H1 (cell line): ENCODE data around the gene ATG9B. TPM values are rescaled to one million over a fixed set of nuclear protein-coding genes. Genes with fewer than 3 reads are reported as not detected.

Source experiments
- CTCF ChIA-PET: fragments of 300-600 bp; sonication (Branson Sonifier 250); formaldehyde crosslinking; loops from one replicate; lab custom pipeline; 2021; ENCODE audit not compliant: partially characterized antibody; lab: Charles Lee
- POLR2A ChIA-PET: fragments of 300-600 bp; sonication (Branson Sonifier 250); formaldehyde crosslinking; loops from one replicate; lab custom pipeline; 2021; ENCODE audit warnings: inconsistent platforms; ENCODE audit not compliant: partially characterized antibody; lab: Charles Lee
- DNase-seq, 2 experiments: peaks; one replicate each; pipeline versions ENCODE4 v3.0.0 to v3.0.0-alpha.2; 2010 to 2022; ENCODE audit warnings: low spot score in 2 of 2, low read depth in 1 of 2, mixed read lengths in 1 of 2
- FAIRE-seq: peaks from 2 replicates; lab custom pipeline; 2011; peaks lifted over from hg19 to GRCh38; lab: Jason Lieb, UNC
- H2AFZ ChIP-seq: 2 replicates; pipeline ENCODE4 v1.8.1; 2012; ENCODE audit warnings: low read length, inconsistent platforms
- H2AK5ac ChIP-seq: 2 replicates; pipeline ENCODE4 v1.6.1; 2013; ENCODE audit warnings: low read depth, low read length
- H2BK120ac ChIP-seq: replicated peaks from 2 replicates; pipeline ENCODE3; 2013; ENCODE audit warnings: low read depth, low read length, inconsistent platforms
- H2BK12ac ChIP-seq: 2 replicates; pipeline ENCODE4 v1.6.1; 2013; ENCODE audit warnings: low read depth, low read length
- H2BK15ac ChIP-seq: 2 replicates; pipeline ENCODE4 v1.6.1; 2013; ENCODE audit warnings: low read length
- H2BK20ac ChIP-seq: 2 replicates; pipeline ENCODE4 v1.6.1; 2013; ENCODE audit warnings: low read length
- H2BK5ac ChIP-seq: 2 replicates; pipeline ENCODE4 v1.6.1; 2013; ENCODE audit warnings: low read depth, low read length
- H3K14ac ChIP-seq: 2 replicates; pipeline ENCODE4 v1.6.1; 2013; ENCODE audit warnings: inconsistent platforms; ENCODE audit not compliant: insufficient read length
- H3K18ac ChIP-seq: 2 replicates; pipeline ENCODE4 v1.6.1; 2013; ENCODE audit warnings: low read length; ENCODE audit errors: extremely low read depth
- H3K23ac ChIP-seq: 2 replicates; pipeline ENCODE4 v1.6.1; 2013; ENCODE audit warnings: inconsistent platforms; ENCODE audit not compliant: insufficient read length
- H3K23me2 ChIP-seq: 2 replicates; pipeline ENCODE4 v1.6.1; 2013; ENCODE audit warnings: low read depth, low read length
- H3K27ac ChIP-seq: 2 replicates; pipeline ENCODE4 v1.6.1; 2011; ENCODE audit warnings: low read depth, low read length, inconsistent platforms
- H3K27me3 ChIP-seq, 4 experiments: replicated peaks in 1 of 4; 1 replicate in 1 of 4; 2 replicates in 3 of 4; pipeline versions ENCODE4 v1.6.1 to v1.8.1; 2011 to 2013; ENCODE audit warnings: low read length in 3 of 4, mild to moderate bottlenecking in 3 of 4, inconsistent platforms in 2 of 4, mixed read lengths in 2 of 4, moderate library complexity in 1 of 4; ENCODE audit not compliant: control insufficient read depth in 3 of 4, insufficient read depth in 3 of 4; ENCODE audit errors: extremely low read depth in 1 of 4
- H3K36me3 ChIP-seq, 4 experiments: 2 replicates each; pipeline versions ENCODE4 v1.6.1 to v1.8.1; 2011 to 2013; ENCODE audit warnings: mild to moderate bottlenecking in 4 of 4, low read length in 3 of 4, moderate library complexity in 2 of 4, control low read depth in 1 of 4, inconsistent platforms in 1 of 4; ENCODE audit not compliant: insufficient read depth in 4 of 4, control insufficient read depth in 2 of 4
- H3K4ac ChIP-seq: replicated peaks from 2 replicates; pipeline ENCODE3; 2013; ENCODE audit warnings: low read length, low read depth, mixed read lengths, inconsistent platforms; ENCODE audit not compliant: insufficient read length
- H3K4me1 ChIP-seq, 4 experiments: replicated peaks in 1 of 4; 1 replicate in 1 of 4; 2 replicates in 3 of 4; pipeline versions ENCODE4 v1.6.1 to v1.8.1; 2011 to 2013; ENCODE audit warnings: low read length in 3 of 4, inconsistent platforms in 2 of 4, mixed read lengths in 1 of 4; ENCODE audit not compliant: insufficient read depth in 4 of 4, control insufficient read depth in 3 of 4
- H3K4me2 ChIP-seq, 2 experiments: 2 replicates each; pipeline versions ENCODE4 v1.6.1 to v1.8.1; 2011 to 2013; ENCODE audit warnings: low read depth in 2 of 2, low read length in 2 of 2, control low read depth in 1 of 2, inconsistent platforms in 1 of 2, mild to moderate bottlenecking in 1 of 2; ENCODE audit not compliant: insufficient read depth in 1 of 2
- H3K4me3 ChIP-seq, 4 experiments: fragments of 200-600, 300-600 bp in 1 of 4; sonication (generic), shearing (Covaris generic), sonication (Bioruptor Twin) in 1 of 4; 2 replicates each; pipeline versions ENCODE4 v1.5.1 to v1.8.1; 2011 to 2016; ENCODE audit warnings: low read length in 4 of 4, low read depth in 3 of 4, control low read depth in 2 of 4, inconsistent platforms in 2 of 4, mild to moderate bottlenecking in 2 of 4, mixed read lengths in 1 of 4, moderate library complexity in 1 of 4; ENCODE audit not compliant: insufficient read depth in 2 of 4; ENCODE audit errors: extremely low read depth in 1 of 4
- H3K56ac ChIP-seq: replicated peaks from 2 replicates; pipeline ENCODE3; 2013; ENCODE audit warnings: low read depth, mild to moderate bottlenecking, mixed read lengths, low read length, inconsistent platforms; ENCODE audit not compliant: insufficient read length
- H3K79me1 ChIP-seq: 2 replicates; pipeline ENCODE4 v1.6.1; 2013; ENCODE audit warnings: low read depth, low read length, control low read depth
- H3K79me2 ChIP-seq, 2 experiments: 2 replicates each; pipeline versions ENCODE4 v1.6.1 to v1.8.1; 2012 to 2013; ENCODE audit warnings: low read length in 2 of 2, mild to moderate bottlenecking in 2 of 2, inconsistent platforms in 1 of 2; ENCODE audit not compliant: insufficient read depth in 2 of 2, control insufficient read depth in 1 of 2
- H3K9ac ChIP-seq, 4 experiments: replicated peaks in 1 of 4; 1 replicate in 1 of 4; 2 replicates in 3 of 4; pipeline versions ENCODE4 v1.6.1 to v1.8.1; 2011 to 2013; ENCODE audit warnings: low read depth in 3 of 4, low read length in 3 of 4, control low read depth in 2 of 4, mild to moderate bottlenecking in 2 of 4, moderate library complexity in 2 of 4, inconsistent platforms in 1 of 4; ENCODE audit errors: extremely low read depth in 1 of 4
- H3K9me3 ChIP-seq, 2 experiments: 2 replicates each; pipeline versions ENCODE4 v1.6.1 to v1.8.1; 2012 to 2013; ENCODE audit warnings: mild to moderate bottlenecking in 2 of 2, moderate library complexity in 2 of 2, control low read depth in 1 of 2, inconsistent platforms in 1 of 2, low read depth in 1 of 2, low read length in 1 of 2, mixed read lengths in 1 of 2; ENCODE audit not compliant: insufficient read depth in 2 of 2
- H4K20me1 ChIP-seq, 2 experiments: replicated peaks in 1 of 2; 2 replicates each; pipeline versions ENCODE3 to v1.8.1; 2011 to 2013; ENCODE audit warnings: inconsistent platforms in 2 of 2, low read length in 2 of 2, mild to moderate bottlenecking in 1 of 2; ENCODE audit not compliant: insufficient read depth in 2 of 2, control insufficient read depth in 1 of 2
- H4K5ac ChIP-seq: 2 replicates; pipeline ENCODE4 v1.6.1; 2013; ENCODE audit warnings: low read length, low read depth, mixed read lengths, inconsistent platforms; ENCODE audit not compliant: insufficient read length
- H4K8ac ChIP-seq: 2 replicates; pipeline ENCODE4 v1.8.0; 2013; ENCODE audit warnings: mild to moderate bottlenecking, moderate library complexity, low read length, inconsistent platforms; ENCODE audit not compliant: insufficient read depth; ENCODE audit errors: extremely low read depth
- H4K91ac ChIP-seq: replicated peaks from 2 replicates; pipeline ENCODE3; 2013; ENCODE audit warnings: low read length, mixed read lengths, inconsistent platforms; ENCODE audit not compliant: insufficient read length
- ASH2L ChIP-seq: fragments of 200-600, 300-600 bp; sonication (generic); IDR thresholded peaks from one replicate; pipeline ENCODE4 v1.7.1; 2017; ENCODE audit warnings: low read length
- EGR1 ChIP-seq: IDR thresholded peaks from 2 replicates; pipeline ENCODE4 v1.6.1; 2011; ENCODE audit warnings: low read depth, low read length, borderline replicate concordance
- FOSL1 ChIP-seq: IDR thresholded peaks from 2 replicates; pipeline ENCODE4 v1.6.1; 2011; ENCODE audit warnings: mild to moderate bottlenecking, low read depth, low read length, moderate library complexity; ENCODE audit not compliant: insufficient read depth
- KDM4A ChIP-seq: IDR thresholded peaks from one replicate; pipeline ENCODE4 v1.7.1; 2012; ENCODE audit warnings: low read depth, mild to moderate bottlenecking, moderate library complexity, low read length, inconsistent platforms; ENCODE audit not compliant: severe bottlenecking
- SIN3A ChIP-seq, 2 experiments: IDR thresholded peaks in 1 of 2; conservative IDR thresholded peaks in 1 of 2; 2 replicates each; pipeline ENCODE4 v1.6.1; 2011 to 2012; ENCODE audit warnings: low read length in 2 of 2, improper control_type of control experiment in 1 of 2, low read depth in 1 of 2, mild to moderate bottlenecking in 1 of 2
- TAF7 ChIP-seq: optimal IDR thresholded peaks from 2 replicates; pipeline ENCODE3; 2011; ENCODE audit warnings: low read depth, mild to moderate bottlenecking, inconsistent platforms, low read length, moderate library complexity, borderline replicate concordance
- WGBS, 2 experiments: shearing (Covaris generic) in 1 of 2; methylation state at CpG; one replicate each; pipeline versions ENCODE4 v1.1.6 to v1.1.7; 2013 to 2015; ENCODE audit warnings: low lambda C conversion rate in 2 of 2, mixed read lengths in 2 of 2, inconsistent platforms in 1 of 2, low coverage in 1 of 2, missing lambda C conversion rate in 1 of 2; ENCODE audit not compliant: insufficient replicate concordance in 2 of 2, insufficient coverage in 1 of 2, insufficient read length in 1 of 2; ENCODE audit errors: extremely low coverage in 1 of 2, missing lambda C conversion rate in 1 of 2; 5-methylcytosine and 5-hydroxymethylcytosine counted together
- polyA plus RNA-seq, 7 experiments: library from polyadenylated mRNA; depleted of rRNA in 3 of 7; stranded (reverse) in 5 of 7; unstranded in 2 of 7; fragments of >200 nt in 5 of 7; fragments of 200-250 nt in 2 of 7; gene quantifications; 1 replicate in 5 of 7; 2 replicates in 1 of 7; 4 replicates in 1 of 7; pipeline versions ENCODE4 v1.2.1 to v1.2.3, GENCODE V29; 2011 to 2013; ENCODE audit warnings: missing spikeins in 2 of 7, mixed read lengths in 2 of 7
- total RNA-seq: library from RNA; stranded (reverse); fragmentation: NEBNext Ultra II Directional; extraction: Animal tissue kit (Norgen Biotek cat#: 25700); gene quantifications from 2 replicates; pipeline ENCODE4 v1.2.1, GENCODE V29; 2021
- TF ChIP-seq, protein P1 (sequence below): IDR thresholded peaks from 2 replicates; pipeline ENCODE4 v1.6.1; 2012; ENCODE audit warnings: inconsistent platforms

ATG9B gene
- total and polyA plus RNA-seq, 2 of the 8 experiments (the other 6 are each of a cell fraction or from before 2014, with no cell fraction given) = 1.4 to 2.3 TPM

DNA sequence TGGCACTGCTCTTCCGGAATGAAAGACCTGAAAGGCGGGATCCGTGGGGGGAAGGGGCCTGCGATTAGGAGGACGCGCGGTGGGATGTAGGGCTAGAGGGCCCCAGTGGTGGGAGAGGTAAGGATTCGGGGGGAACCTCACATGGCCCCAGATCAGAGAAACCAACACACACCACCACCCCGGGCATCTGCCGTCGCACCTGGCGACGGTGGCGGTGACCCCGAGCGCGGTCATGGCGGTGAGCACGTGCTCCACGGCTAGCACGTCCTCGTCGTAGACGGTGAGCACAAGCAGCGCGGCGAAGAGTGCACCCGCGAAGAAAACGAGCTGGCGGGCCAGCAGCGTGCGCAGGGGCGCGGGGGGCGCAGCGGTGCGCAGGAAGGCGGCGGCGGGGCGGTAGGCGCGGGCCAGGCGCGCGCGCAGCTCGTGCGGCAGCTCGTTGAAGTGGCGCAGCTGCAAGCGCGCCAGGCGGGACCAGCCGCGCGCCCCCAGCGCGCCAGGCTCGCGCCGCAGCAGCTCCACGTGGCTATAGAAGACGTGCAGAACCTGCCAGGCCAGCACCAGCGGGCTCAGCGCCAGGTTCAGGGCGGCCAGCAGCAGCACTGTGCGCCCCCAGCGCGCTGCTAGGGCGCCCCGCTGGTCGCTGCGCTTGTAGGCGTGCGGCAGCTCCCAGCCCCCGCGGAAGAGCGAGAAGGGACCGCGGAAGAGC, 5.7 kb downstream of the ATG9B start:
- H3K79me1 ChIP-seq = no peaks in the 10 kb centered on the region; the same call in 1 of the 2 replicates
- no peaks in the 10 kb centered on the region for H3K36me3 ChIP-seq
- no peak overlapping the region for H3K4ac ChIP-seq
- H3K23me2 ChIP-seq = peaks cover 7% of the 10 kb centered on the region; the same call in 1 of the 2 replicates
- no peak overlapping the region for H2AK5ac ChIP-seq
- peaks cover 8 to 46% (median 39%) of the 10 kb centered on the region in 4 experiments for H3K27me3 ChIP-seq
- H4K8ac ChIP-seq = peak overlapping the region; percentile 92
- H3K14ac ChIP-seq = no peak overlapping the region
- no peak overlapping the region for H4K5ac ChIP-seq
- H3K27ac ChIP-seq = no peak overlapping the region
- H3K4me2 ChIP-seq = peak overlapping the region; percentile 36 to 75
- no peaks in the 10 kb centered on the region for H3K79me2 ChIP-seq
- no peaks in the 10 kb centered on the region for H3K9me3 ChIP-seq
- H2BK15ac ChIP-seq = no peak overlapping the region; the same call in 1 of the 2 replicates
- H2BK12ac ChIP-seq = peak overlapping the region; percentile 84; the same call in 1 of the 2 replicates
- no peaks in the 10 kb centered on the region for H4K20me1 ChIP-seq
- no peak for DNase-seq
- H4K91ac ChIP-seq = peak overlapping the region; percentile 86
- H3K23ac ChIP-seq = no peak overlapping the region
- H2BK5ac ChIP-seq = no peak overlapping the region; the same call in 1 of the 2 replicates
- H3K4me1 ChIP-seq = peaks cover 0 to 26% (median 18%) of the 10 kb centered on the region in 4 experiments; a peak in 5 of 7 replicates
- H2BK20ac ChIP-seq = 0 out of 2 replicates have a peak overlapping the region, but pooled peaks have one; percentile 80
- H2AFZ ChIP-seq = peak overlapping the region; percentile 36; the same call in 1 of the 2 replicates
- 6% methylated on average over 41 of the region's 82 CpGs; no CpG with 5 or more reads in 1 of the 2 experiments for WGBS, 2 experiments
- CTCF ChIA-PET = interaction anchor here (0.6 to 8.0 kb wide), 41 partner anchors 8 to 1219 kb away, joined by 3 to 116 read pairs (median 6); partner anchors contain the start of genes ABCB8, AGAP3, ASIC3 and CDK5
- H3K9ac ChIP-seq = peak overlapping the region in 2 of 4 experiments; percentile 6 to 8; a peak in 3 of 7 replicates
- no peak overlapping the region for H3K56ac ChIP-seq
- H3K4me3 ChIP-seq = peak overlapping the region in 3 of 4 experiments; percentile 6 to 50 (median 14); a peak in 4 of 8 replicates
- H2BK120ac ChIP-seq = peak overlapping the region; percentile 65
- no peak for FAIRE-seq
- peak overlapping the region; percentile 87 for H3K18ac ChIP-seq
- POLR2A ChIA-PET = interaction anchor here (0.5 to 3.2 kb wide), 14 partner anchors 9 to 591 kb away, joined by 3 to 18 read pairs (median 3); partner anchors contain the start of genes ABCB8 and FASTK
- TF ChIP-seq FOSL1 (0 out of 2 replicates have a peak, but pooled peaks have one; percentile 18), KDM4A (peak; percentile 90), TAF7 (no peak), EGR1 (peak; percentile 18; the same call in 1 of the 2 replicates), SIN3A (conservative IDR thresholded peaks at IDR 0.05 in 1 of 2, IDR thresholded peaks at IDR 0.05 in 1 of 2; ENCODE audit: low read depth in 1 of 2, low read length in 2 of 2) (0 out of 4 replicates have a peak, but pooled peaks of 1 of the 2 experiments have one; percentile 20), ASH2L (peak; percentile 91)
- TF ChIP-seq, protein P1, sequence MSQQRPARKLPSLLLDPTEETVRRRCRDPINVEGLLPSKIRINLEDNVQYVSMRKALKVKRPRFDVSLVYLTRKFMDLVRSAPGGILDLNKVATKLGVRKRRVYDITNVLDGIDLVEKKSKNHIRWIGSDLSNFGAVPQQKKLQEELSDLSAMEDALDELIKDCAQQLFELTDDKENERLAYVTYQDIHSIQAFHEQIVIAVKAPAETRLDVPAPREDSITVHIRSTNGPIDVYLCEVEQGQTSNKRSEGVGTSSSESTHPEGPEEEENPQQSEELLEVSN = peak; percentile 100
